NCI-H2029 (cell line): ENCODE results near the gene C7orf57.
"Not testable (repeated sequence)": the region's sequence is repeated elsewhere in the genome, so short reads cannot be mapped to it uniquely, and the experiment has no call there.

Experiments used
- DNase-seq: peaks from one replicate; lab custom pipeline; 2025; lab: John Stamatoyannopoulos, UW

C7orf57 gene

GRCh38 chr7:48035967-48036478 lies 680 bp downstream of the C7orf57 start:
- no peak for DNase-seq

GRCh38 chr7:48038815-48039506 lies 3.6 kb downstream of the C7orf57 start:
- DNase-seq: no peak

GRCh38 chr7:48040944-48041652 lies 5.8 kb downstream of the C7orf57 start:
- DNase-seq: no peak

GRCh38 chr7:48041653-48041970 lies 6.3 kb downstream of the C7orf57 start:
- DNase-seq: no peak

- DNase-seq: no peak
These were observed 6.9 kb downstream of the C7orf57 start for GRCh38 chr7:48042216-48042615.

- no peak for DNase-seq
These were observed 7.3 kb downstream of the C7orf57 start for GRCh38 chr7:48042636-48043035.

- no peak for DNase-seq
These were observed 9.9 kb downstream of the C7orf57 start for GRCh38 chr7:48045195-48045765.

GRCh38 chr7:48046458-48046857 lies 11.1 kb downstream of the C7orf57 start:
- DNase-seq: no peak

GRCh38 chr7:48048113-48048512 lies 12.8 kb downstream of the C7orf57 start:
- DNase-seq: no peak

GRCh38 chr7:48049850-48050249 lies 14.5 kb downstream of the C7orf57 start:
- DNase-seq: no peak

- no peak for DNase-seq
These were observed 17.4 kb downstream of the C7orf57 start for GRCh38 chr7:48052748-48053147.

- DNase-seq: no peak
These were observed 18.4 kb downstream of the C7orf57 start for GRCh38 chr7:48053736-48054135.

- no peak for DNase-seq
These were observed 23.6 kb downstream of the C7orf57 start for GRCh38 chr7:48058990-48059389.

- DNase-seq: no peak
These were observed 24.4 kb downstream of the C7orf57 start for GRCh38 chr7:48059706-48060105.

GRCh38 chr7:48063985-48064384 lies 28.6 kb downstream of the C7orf57 start:
- no peak for DNase-seq

GRCh38 chr7:48067475-48067874 lies 32.1 kb downstream of the C7orf57 start:
- DNase-seq: no peak

- DNase-seq: no peak
These were observed 38.9 kb downstream of the C7orf57 start for GRCh38 chr7:48074204-48074654.

- no peak for DNase-seq
These were observed 42.1 kb downstream of the C7orf57 start for GRCh38 chr7:48077423-48077822.

GRCh38 chr7:48078470-48078869 lies 43.1 kb downstream of the C7orf57 start:
- no peak for DNase-seq

- not testable (repeated sequence) for DNase-seq
These were observed 47.0 kb downstream of the C7orf57 start for GRCh38 chr7:48082378-48082777.

- DNase-seq: no peak
These were observed 47.9 kb downstream of the C7orf57 start for GRCh38 chr7:48083114-48083830.

- DNase-seq: no peak
These were observed 49.5 kb downstream of the C7orf57 start for GRCh38 chr7:48084727-48085432.
